Nephron (organoid): ENCODE measurements around the gene SEC14L2.

Experiments used
- H3K27ac Mint-ChIP-seq, 3 experiments: 2 replicates each; pipeline ENCODE4 v1.8.0; 2020; ENCODE audit warnings: mixed read lengths in 3 of 3, mild to moderate bottlenecking in 2 of 3, moderate library complexity in 1 of 3
- H3K27me3 Mint-ChIP-seq: 2 replicates; pipeline ENCODE4 v1.8.0; 2021; ENCODE audit warnings: low read depth, mild to moderate bottlenecking, moderate library complexity, mixed read lengths
- H3K36me3 Mint-ChIP-seq: 2 replicates; pipeline ENCODE4 v1.8.0; 2020; ENCODE audit warnings: low read depth, mixed read lengths
- H3K4me1 Mint-ChIP-seq: 2 replicates; pipeline ENCODE4 v1.8.0; 2020; ENCODE audit warnings: mixed read lengths
- H3K4me3 Mint-ChIP-seq, 3 experiments: 2 replicates each; pipeline ENCODE4 v1.8.0; 2020; ENCODE audit warnings: mild to moderate bottlenecking in 3 of 3, mixed read lengths in 3 of 3, moderate library complexity in 2 of 3
- H3K9me3 Mint-ChIP-seq: 2 replicates; pipeline ENCODE4 v1.8.0; 2020; ENCODE audit warnings: mixed read lengths
- CTCF ChIP-seq, 3 experiments: fragments of 200-600 bp; sonication (generic); IDR thresholded peaks; one replicate each; pipeline ENCODE4 v1.5.0; 2021; ENCODE audit warnings: antibody characterized with exemption in 3 of 3; ENCODE audit not compliant: unreplicated experiment in 3 of 3

Gene SEC14L2

GRCh38 chr22:30386960-30387827 lies 9.6 kb upstream of the SEC14L2 start, which contains the start of gene RNF215:
RNF215 (minus strand) TSS chr22:30387411; CDS start chr22:30387313, 98 bp downstream.
- Mint-ChIP-seq H3K27ac (peak within 1 kb of the TSS in 2 of 3 experiments; percentile 59 to 68), H3K9me3 (no peaks in the 10 kb centered on the region), H3K36me3 (peaks cover 6% of the 10 kb centered on the region), H3K4me1 (peaks cover 17% of the 10 kb centered on the region), H3K27me3 (no peaks in the 10 kb centered on the region), H3K4me3 (peak within 1 kb of the TSS; percentile 85 to 88 (median 87))
- TF ChIP-seq CTCF (IDR thresholded peaks at IDR 0.05; ENCODE audit: unreplicated experiment in 3 of 3), result peak; percentile 91 to 93 (median 93)

GRCh38 chr22:30390974-30391691 lies 5.7 kb upstream of the SEC14L2 start:
- TF ChIP-seq CTCF (IDR thresholded peaks at IDR 0.05; ENCODE audit: unreplicated experiment in 3 of 3), result peak; percentile 39 to 55 (median 50)
- H3K27me3 Mint-ChIP-seq, result no peaks in the 10 kb centered on the region
- peak overlapping the region in 1 of 3 experiments; percentile 2 for H3K4me3 Mint-ChIP-seq
- no peaks in the 10 kb centered on the region for H3K9me3 Mint-ChIP-seq
- no peaks in the 10 kb centered on the region for H3K36me3 Mint-ChIP-seq
- peaks cover 38% of the 10 kb centered on the region for H3K4me1 Mint-ChIP-seq
- peak overlapping the region; percentile 61 to 77 (median 71) for H3K27ac Mint-ChIP-seq

GRCh38 chr22:30392661-30393321 lies 4.0 kb upstream of the SEC14L2 start:
- Mint-ChIP-seq H3K4me3 (no peak overlapping the region), H3K27me3 (no peaks in the 10 kb centered on the region), H3K27ac (peak overlapping the region; percentile 67 to 85 (median 74)), H3K4me1 (peaks cover 37% of the 10 kb centered on the region), H3K36me3 (no peaks in the 10 kb centered on the region), H3K9me3 (no peaks in the 10 kb centered on the region)
- TF ChIP-seq CTCF (IDR thresholded peaks at IDR 0.05; ENCODE audit: unreplicated experiment in 3 of 3), result no peak

GRCh38 chr22:30393322-30393680 lies 3.5 kb upstream of the SEC14L2 start:
- Mint-ChIP-seq H3K4me3 (peak overlapping the region in 2 of 3 experiments; percentile 23 to 54), H3K36me3 (no peaks in the 10 kb centered on the region), H3K27me3 (peaks cover 5% of the 10 kb centered on the region), H3K9me3 (no peaks in the 10 kb centered on the region), H3K4me1 (peaks cover 42% of the 10 kb centered on the region), H3K27ac (peak overlapping the region; percentile 48 to 85 (median 74))
- no peak for TF ChIP-seq CTCF (IDR thresholded peaks at IDR 0.05; ENCODE audit: unreplicated experiment in 3 of 3)

GRCh38 chr22:30393885-30394284 lies 2.9 kb upstream of the SEC14L2 start:
- H3K4me1 Mint-ChIP-seq, result peaks cover 48% of the 10 kb centered on the region

More at GRCh38 chr22:30393885-30394284, 2.9 kb upstream of the SEC14L2 start:
- Mint-ChIP-seq H3K4me3 (peak overlapping the region in 2 of 3 experiments; percentile 3 to 54), H3K9me3 (no peaks in the 10 kb centered on the region), H3K27ac (peak overlapping the region in 1 of 3 experiments; percentile 48), H3K36me3 (no peaks in the 10 kb centered on the region), H3K27me3 (peaks cover 8% of the 10 kb centered on the region)
- no peak for TF ChIP-seq CTCF (IDR thresholded peaks at IDR 0.05; ENCODE audit: unreplicated experiment in 3 of 3)
